HG02623 (cell line): ENCODE results near the gene IGLL1.
"Not testable (repeated sequence)": the region's sequence is repeated elsewhere in the genome, so short reads cannot be mapped to it uniquely, and the experiment has no call there.

Experiments used
- ATAC-seq: cut with Tn5 transposase; IDR thresholded peaks from one replicate; pipeline ENCODE4 v1.9.1; 2021; ENCODE audit warnings: moderate library complexity; ENCODE audit not compliant: unreplicated experiment

IGLL1 gene

DNA sequence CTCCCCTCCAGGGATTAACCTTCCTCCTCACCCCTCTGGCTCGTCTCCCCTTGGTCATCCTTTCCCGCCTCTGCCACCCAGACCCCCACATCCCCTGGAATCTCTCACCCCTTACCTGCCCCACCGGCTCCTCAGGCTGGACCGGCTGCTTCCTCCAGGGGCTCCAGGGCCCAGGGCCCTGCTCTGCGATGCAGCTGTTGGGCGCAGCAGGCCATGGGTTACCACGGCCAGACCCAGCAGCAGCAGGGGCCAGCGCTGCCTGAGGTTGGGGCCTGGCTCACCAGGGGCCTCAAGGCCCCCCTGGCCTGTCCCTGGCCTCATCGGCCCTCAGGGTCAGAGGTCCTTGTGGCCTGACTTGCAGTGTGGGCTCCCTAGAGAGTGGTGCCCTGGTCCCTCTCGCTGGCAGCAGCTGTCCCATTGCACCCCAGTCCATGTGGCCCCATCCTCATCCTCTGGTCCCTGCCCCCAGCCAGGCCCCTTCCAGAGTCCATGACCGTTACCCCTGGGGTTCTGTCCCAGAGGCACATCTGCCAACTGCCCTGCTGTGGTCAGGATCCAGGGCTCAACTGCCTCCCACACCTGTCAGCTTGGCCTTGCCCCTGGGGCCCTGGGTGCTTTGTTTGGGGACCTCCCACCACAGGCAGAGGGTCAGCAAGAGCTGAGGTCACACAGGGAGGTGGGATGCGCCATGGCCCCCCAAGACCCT is at the start of gene IGLL1:
Gene IGLL1 (minus strand): TSS at position 421 of the 706 bp plus-strand sequence. CDS start 100 bp downstream, at position 321.
- ATAC-seq: no peak

DNA sequence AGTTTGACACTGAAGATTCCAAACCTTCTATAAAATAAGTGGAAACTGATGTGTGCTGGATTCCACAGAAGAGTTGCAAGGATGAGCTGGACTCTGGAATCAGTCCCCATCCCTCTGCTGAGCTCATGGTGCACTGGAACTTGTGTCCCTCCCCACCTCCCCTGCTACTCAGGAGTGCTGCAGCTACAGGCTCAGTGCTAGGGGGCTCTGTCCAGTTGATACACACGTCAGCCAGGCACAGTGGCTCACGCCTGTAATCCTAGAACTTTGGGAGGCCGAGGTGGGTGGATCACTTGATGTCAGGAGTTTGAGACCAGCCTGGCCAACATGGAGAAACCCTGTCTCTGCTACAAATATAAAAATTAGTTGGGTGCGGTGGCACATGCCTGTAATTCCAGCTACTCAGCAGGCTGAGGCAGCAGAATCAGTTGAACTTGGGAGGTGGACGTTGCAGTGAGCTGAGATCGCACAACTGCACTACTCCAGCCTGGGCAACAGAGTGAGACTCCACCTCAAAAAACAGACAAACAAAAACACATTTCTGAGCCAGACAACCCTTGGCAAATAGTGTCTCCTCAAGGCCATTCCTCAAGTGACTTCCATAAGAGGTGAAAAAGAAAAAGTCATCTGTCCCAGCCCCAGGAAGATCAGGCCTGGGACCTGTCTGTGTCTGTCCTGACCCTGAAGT is 48.1 kb upstream of the IGLL1 start:
- ATAC-seq: not testable (repeated sequence)

DNA sequence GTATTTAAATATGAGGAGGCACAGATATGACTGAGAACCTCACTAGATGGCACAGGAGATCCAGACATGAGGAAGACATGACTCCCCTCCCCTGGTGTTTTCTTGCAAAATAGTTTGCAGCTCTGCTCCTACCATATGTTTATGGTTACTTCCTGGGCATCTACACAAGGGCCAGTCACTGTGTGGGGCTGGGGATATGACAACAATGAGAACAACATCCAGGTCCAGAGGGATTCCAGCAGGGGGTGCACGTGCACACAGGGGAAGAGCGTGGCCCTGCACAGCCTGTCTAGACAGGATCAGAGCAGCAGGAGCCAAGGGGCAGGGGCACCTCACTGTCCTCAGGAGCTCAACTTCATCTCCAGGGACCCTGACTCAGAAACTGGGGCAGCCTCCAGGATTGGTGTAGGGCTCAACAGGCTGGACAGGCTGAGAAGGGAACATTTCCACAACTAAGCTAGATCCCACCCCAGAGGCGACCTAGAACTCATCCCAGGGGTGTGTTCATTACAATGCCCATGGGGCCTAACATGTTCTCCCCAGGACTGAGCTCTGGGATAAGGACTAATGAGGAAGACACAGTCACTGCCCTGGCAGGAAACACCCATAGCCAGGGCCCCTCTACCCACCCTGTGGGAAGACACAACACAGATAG is 47.4 kb upstream of the IGLL1 start:
- ATAC-seq: not testable (repeated sequence)

DNA sequence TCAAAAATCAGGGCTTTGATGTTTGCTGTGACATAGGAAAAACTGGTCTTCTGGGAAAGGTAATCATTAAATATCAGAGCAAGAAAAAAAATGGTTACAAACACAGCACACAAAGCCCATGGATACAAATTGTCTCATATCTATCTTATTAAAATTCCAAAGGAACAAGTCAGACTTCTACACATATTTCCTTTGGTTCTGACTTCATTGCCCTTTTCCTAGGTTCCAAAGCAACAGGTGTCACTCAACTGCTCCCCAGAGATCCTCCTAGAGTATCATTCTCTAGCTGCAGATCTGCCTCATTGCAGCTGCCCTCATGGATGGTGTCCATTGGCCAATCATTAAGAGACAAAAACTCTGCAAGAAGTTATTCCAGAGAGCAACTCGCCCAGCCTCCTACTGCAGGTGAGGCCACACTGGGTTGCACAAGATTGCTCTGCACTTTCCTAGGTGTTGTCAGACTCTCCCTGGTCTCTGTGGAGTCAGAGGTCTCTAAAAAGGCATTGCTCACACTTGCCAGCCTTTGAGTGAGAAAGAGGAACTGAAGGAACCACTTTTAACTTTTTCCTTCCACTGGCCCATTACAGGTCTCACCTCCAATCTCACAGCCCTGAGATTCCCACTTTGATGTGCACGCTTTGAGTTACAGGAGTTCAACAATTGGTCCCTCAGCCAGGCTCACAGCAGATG is 46.3 kb upstream of the IGLL1 start:
- ATAC-seq: no peak

DNA sequence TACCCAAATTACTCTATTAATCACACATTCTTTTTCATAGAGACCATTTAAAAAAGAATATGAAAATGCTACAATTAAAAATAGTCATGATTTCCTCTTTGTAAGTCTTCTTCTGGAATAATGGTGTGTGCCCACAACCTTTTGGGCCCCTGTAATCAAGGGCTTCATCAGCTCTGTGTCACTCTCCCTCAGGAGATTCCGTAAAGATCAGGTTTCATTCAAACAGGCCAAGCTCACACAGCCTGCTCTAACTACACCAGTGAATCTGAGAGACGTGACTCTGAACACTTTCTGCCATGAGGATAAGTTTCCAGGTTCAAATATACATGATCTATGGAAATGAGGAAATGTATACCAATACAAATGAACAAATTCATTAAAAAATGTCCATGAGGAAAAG is 42.5 kb upstream of the IGLL1 start:
- ATAC-seq: no peak

DNA sequence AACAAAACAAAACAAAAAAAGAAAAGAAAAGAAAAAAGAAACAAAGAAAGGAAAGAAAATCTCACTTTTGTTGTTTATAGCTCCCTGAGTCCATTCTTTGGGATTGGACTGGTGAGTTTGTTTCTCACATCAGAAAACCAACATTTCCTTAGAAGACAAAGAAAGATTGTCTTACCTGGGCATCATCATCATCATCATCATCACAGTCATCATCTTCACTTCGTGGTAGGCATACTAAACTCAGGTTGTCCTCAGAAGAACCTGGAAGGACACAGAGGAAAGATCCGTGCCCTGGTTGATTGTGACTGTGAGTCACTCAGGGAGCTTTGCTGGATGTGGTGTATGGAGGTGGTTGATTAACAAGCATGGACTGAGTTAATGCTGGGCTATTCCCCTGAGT is 41.8 kb upstream of the IGLL1 start:
- not testable (repeated sequence) for ATAC-seq

DNA sequence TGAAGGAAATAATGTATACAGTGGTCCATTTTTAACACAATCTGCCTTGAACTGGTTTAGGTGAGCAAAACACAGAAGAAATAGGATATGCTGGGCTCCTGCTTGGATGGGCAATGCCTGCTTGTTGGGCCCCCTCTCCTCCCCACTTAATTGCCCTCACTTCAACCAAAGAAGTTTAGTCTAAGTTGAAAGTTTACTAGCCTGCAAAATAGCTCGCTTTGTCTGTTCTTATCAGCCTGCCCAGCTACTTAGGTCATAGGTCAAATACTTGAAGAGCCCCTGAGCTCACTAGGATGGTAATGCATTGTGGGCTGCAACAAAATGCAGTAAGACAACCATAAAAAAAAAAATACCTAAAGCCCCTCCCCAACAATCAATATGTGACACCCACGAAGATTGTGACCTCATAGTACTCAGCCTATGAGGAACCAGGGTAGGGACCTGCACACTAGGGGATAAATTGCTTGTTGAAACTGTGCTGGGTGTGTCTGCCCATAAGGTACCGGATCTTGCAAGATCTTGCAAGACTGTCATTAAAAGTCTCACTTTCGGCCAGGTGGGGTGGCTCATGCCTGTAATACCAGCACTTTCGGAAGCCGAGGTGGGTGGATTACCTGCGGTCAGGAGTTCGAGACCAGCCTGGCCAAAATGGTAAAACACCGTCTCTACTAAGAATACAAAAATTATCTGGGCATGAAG is 41.1 kb upstream of the IGLL1 start:
- no peak for ATAC-seq

DNA sequence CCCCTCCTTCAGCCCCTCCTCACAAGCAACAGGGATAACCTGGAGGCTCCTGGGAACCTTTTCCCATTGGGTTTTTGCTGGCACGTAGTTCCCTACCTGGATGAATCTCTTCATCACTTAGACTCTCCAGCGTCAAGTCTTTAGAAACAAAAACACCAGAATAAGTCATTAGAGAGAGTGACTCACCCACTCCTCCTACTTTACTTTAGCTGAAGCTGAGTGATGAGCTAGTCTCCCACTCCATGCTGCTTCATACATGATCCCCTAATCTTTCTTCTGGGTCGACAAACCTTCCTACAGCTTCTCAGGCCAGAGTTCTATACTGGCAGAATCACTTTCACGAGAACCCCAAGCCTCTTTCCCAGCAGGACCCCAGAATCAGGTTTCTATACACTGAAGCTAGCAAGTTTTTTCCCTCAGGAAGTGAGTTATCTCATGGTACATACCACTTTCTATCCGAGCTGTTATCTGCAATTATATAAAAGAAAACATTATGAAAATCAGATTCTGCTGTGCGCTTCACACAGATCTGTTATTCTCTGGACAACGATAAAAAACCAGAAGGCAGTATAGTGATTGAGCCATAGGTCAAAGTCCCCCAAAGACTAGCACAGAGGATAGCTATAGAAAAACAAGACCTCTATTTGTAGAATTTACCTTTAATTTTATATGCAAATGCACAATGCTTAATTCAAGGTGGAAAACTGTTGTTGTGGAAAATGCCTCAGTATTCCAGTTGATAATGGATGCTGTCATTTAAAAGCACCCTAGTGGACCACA is 33.3 kb upstream of the IGLL1 start:
- ATAC-seq: no peak

DNA sequence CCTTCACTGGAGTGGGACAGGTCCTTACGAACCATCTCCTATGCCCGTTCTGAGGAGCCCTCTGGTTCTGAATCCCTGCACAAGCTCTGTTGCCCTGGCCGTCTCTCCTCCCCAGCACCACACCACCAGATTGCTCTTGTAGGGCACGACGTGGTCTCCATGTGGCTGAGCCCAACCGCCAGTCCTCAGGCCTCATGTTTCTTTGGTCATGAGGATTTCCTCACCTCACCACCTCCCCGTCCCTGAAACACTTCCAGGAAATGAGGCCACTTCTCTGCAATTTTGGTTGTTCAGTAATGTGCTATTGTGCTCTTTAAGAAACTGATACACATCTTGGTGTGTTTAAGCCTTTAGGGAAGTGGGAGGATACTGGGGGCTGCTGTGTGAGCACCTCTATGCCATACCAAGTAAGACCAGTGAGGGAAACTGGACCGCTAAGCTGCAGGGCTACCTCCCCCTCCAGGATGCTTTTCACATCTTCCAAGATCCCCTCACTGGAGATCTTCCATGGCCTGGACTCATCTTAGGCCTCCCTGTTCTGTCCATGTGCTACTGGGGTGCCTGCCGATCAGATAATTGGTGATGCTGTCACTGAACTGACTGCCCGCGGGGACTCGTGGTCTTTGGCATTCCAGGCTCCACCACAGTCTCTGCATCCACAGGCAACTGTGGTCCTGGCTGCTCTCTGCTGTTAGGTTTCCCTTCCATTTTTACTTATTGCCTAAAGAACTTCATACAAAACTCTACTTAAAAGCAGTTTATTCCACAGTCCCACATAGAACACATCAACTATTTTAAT is 30.1 kb upstream of the IGLL1 start:
- ATAC-seq: no peak

DNA sequence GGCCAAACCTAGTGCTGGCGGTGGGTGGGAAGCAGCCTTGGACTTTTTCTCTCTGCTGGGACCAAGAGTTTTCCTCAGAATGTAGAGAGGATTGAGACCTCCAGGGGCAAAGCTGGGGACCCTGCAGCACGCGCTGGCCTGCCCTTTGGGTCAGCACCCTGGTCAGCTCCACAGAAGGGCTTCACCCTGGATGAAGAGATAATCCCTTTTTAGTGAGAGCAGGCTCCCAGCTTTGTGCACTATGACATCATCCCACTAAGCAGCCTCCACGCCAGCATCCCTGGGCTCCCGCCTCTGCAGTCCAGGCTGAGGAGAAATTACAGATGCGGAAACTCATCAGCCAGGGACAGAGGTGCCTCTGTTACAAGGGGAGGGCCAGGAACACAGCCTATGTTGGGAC is 28.5 kb upstream of the IGLL1 start:
- no peak for ATAC-seq

DNA sequence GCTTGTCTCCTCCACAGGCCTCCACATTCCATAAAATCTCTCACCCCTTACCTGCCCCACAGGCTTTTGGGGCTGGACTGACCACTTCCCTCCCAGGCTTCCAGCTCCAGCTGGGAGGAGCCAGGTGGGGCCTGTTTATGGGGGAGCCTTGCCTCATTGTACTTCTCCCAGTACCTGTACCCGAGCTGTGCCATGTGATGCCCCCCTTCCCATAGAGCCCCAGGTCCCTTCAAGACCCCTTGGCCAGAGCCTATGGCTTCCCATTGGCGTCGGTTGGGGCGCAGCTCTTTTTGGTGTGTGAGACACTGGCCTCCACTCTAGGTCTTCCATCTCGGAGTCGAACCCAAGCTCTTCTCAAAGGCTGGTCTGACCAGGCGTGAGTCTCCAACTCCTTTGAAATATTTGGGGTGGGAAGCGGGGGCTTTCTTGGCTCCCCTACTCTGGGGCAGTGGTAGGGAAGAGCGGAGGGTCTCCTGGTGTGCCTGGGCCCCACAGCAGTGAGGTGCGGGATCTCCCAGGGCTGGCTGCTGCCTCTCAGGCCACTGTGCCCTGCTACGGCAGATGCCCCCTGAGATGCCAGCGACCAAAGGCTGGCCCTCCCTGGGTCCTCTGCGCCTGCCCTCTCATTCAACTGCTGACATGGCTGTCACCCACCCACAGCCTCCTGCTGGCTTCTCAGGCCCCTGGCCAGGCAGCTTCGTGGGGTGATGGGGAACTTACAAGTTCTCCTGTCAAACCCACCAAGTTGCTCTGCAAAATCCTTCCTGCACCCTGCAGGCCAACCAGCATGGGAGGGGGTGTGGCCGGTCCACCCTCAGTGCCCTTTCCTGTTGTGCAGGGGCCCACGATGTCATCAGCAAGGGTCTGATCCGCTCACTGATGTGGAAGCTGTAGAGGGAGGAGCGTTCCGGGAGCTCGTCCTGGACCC is 26.4 kb upstream of the IGLL1 start:
- no peak for ATAC-seq

DNA sequence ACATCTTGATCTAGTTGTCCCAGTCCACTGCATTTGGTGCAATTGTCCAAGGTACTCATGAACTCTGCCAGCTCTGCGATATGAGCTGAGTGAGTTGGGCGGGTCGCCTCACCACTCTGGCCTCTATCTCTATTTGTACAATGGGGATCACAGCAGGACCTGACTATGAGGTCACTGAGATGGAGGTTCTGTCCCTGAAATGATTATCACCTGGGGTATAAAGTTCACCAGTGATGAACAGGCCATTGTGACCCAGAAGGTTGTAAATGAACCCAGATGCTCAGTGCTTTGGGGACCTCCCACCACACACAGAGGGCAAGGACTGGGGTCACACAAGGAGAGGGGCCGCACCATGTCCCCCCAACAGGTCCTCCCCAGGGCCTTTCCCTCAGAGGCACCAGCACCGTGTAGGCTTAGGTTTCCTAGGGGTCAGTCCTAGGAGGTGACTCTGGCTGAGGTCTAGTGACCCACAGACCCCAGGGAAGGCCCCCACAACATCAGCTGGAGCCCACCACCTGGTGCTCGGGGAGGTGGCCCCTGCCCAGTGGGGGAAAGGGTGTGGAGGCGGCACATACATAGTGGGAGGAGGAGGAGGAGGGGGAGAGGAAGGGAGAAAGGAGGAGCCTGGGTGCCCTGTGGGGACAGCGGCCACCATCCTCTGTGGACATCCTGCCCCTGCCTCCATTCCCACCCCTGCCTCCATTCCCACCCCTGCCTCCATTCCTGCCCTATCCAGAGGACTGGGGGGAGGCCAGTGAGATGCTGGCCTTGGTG is 25.0 kb upstream of the IGLL1 start:
- ATAC-seq: no peak

DNA sequence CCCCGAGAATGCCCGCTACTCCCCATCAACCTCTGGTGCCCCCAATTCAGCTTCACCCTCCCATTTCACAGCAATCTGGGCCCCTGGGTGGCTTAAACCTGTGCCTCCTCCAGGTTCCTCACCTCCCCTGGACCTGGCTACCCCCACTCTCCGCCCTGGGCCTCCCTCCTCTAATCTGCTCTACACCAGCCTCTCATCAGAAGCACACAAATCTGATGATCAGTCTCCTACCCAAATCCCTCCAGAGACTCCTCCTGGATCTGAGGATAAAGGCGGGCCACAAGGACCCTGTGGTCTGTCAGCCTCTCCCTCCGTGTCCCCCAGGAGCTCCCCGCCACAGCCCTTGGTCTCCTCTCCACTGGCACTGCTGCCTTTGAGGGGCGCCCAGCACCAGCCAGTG is 23.2 kb upstream of the IGLL1 start:
- no peak for ATAC-seq

DNA sequence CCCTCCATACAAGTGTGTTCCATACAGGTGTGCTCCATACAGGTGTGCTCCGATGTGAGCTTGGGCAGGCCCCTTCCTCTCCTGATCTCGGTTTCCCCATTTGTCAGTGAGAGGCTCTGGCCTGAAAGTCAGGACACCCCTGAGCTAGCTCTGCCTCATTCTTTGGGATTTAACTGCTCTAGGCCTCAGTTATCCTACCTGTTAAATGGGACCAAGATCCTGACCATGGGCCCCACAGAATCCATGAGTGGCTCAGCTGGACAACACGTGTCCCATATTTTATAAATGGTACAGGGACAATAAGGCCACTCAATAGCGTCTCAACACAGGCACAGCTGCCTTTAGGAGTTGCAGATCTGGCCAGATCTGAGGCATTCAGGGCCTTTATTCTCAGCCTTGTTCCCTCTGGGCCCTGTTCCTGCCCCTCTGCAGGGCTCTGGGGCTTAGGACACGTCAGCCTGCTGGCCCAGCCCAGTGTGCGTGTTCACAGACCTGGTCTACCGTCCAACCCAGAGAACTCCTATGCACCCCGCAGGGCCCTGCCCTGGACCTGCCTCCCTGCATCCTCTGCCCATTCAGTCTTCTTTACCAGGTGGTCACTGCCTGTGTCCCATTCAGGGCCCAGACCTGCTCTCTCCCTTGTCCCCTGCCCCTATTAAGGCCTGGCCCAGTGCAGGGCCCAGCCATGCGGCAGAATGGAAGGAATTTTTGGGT is 18.9 kb upstream of the IGLL1 start:
- ATAC-seq: no peak

DNA sequence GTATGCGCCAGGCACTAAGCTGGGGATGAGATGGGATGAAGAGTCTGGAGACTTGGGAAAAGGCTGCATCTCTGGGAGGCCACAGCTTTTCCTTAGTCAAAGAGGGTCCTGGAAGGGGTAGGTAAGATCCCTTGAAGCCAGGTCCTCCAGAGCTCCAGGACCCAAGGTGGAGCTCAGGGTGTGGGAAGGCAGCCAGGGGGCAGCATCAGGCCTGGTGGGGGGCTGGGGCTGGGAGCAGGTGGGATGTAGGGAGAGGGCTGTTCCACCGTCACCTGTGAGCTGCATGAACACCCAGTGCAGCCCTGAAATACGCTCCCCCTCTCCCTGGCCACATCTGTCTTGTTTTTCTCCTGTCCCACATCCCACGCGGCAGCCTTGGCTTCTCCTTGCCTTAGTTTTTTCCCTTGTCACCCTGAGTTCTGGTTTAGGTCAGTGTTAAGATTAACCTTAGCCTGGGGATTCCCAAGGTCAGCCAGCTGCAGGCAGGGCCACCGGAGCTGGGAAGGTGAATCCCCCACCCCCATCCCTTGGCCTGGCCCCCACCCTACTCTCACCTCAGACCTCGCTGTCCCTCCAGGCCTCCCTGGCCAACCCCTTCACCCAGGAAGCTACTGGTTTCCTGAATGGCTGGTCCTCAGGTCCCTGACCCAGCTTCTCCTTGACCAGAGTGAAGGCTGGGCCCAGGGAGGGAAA is 17.6 kb upstream of the IGLL1 start:
- not testable (repeated sequence) for ATAC-seq

DNA sequence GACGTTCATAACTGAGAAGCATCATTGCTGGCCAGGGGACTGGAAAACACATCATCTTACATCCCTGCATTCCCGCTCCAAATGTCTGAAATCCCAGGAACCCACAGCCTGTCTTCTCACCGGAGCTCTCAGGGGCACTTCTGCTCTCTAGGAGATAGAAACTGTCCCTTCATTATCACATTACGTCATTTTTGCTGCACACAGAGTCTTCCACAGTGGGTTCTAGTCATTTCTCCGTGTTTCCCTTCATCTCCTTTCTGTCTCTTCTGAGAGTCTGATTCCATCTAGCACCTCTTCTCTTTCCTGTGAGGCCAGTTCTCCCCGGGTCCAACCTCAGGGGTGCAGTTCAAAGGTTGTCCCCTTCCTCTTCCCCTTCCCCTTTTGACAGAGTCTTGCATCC is 15.8 kb upstream of the IGLL1 start:
- ATAC-seq: not testable (repeated sequence)
